Sigmoid colon (tissue), 7 donors: ENCODE results near the gene LDHA. TPM values are rescaled to one million over a fixed set of nuclear protein-coding genes. Genes with fewer than 3 reads are reported as not detected.

Source experiments
- DNase-seq: peaks from one replicate; pipeline ENCODE4 v3.0.0-alpha.2; 2019
- H3K27ac ChIP-seq, 4 donors: fragments of 200-600 bp; sonication (generic); one replicate each; pipeline ENCODE4 v1.5.1; 2016 to 2019; ENCODE audit warnings: mild to moderate bottlenecking in 1 of 4
- H3K27me3 ChIP-seq, 3 donors: fragments of 200-600 bp; sonication (generic); one replicate each; pipeline ENCODE4 v1.5.1; 2019; ENCODE audit warnings: mild to moderate bottlenecking in 1 of 3
- H3K36me3 ChIP-seq, 4 donors: fragments of 200-600 bp; sonication (generic); one replicate each; pipeline ENCODE4 v1.5.1; 2016 to 2019
- H3K4me1 ChIP-seq, 4 donors: fragments of 200-600 bp; sonication (generic); one replicate each; pipeline ENCODE4 v1.5.1; 2017 to 2019
- H3K4me3 ChIP-seq, 4 donors: fragments of 200-600 bp; sonication (generic); one replicate each; pipeline ENCODE4 v1.5.1; 2017 to 2019; ENCODE audit warnings: mild to moderate bottlenecking in 2 of 4, moderate library complexity in 1 of 4
- H3K9me3 ChIP-seq, 4 donors: fragments of 200-600 bp in 3 of 4; sonication (generic) in 3 of 4; one replicate each; pipeline versions ENCODE4 v1.5.1 to v1.6.1; 2013 to 2019
- CTCF ChIP-seq, 4 experiments: fragments of 450-650 bp in 3 of 4; fragments of 200-600 bp in 1 of 4; IDR thresholded peaks; one replicate each; pipeline ENCODE4 v1.5.1; 2016 to 2019; ENCODE audit warnings: antibody characterized with exemption in 4 of 4, mild to moderate bottlenecking in 3 of 4, moderate library complexity in 2 of 4
- EP300 ChIP-seq, 4 donors: sonication (generic); formaldehyde crosslinking; IDR thresholded peaks; one replicate each; pipeline ENCODE4 v1.6.1; 2017; ENCODE audit warnings: antibody characterized with exemption in 4 of 4
- POLR2A ChIP-seq, 2 donors: fragments of 450-650 bp; IDR thresholded peaks; one replicate each; pipeline ENCODE4 v1.6.1; 2016; ENCODE audit warnings: antibody characterized with exemption in 2 of 2, mild to moderate bottlenecking in 2 of 2, moderate library complexity in 2 of 2
- POLR2AphosphoS5 ChIP-seq, 4 donors: sonication (generic); formaldehyde crosslinking; IDR thresholded peaks; one replicate each; pipeline ENCODE4 v1.6.1; 2017; ENCODE audit warnings: antibody characterized with exemption in 4 of 4
- WGBS, 2 donors: extraction: QIAGEN DNeasy Blood & Tissue Kit; methylation state at CpG; one replicate each; pipeline ENCODE4 v1.1.7; 2013; 5-methylcytosine and 5-hydroxymethylcytosine counted together
- intact Hi-C: fragments of 100-400 bp; cut with DNase I; formaldehyde crosslinking; loops from one replicate; pipeline ENCODE4 v1.15.1; 2023
- polyA plus RNA-seq, 3 donors: library from polyadenylated mRNA; stranded (reverse); fragments of 200-250 nt; gene quantifications; one replicate each; pipeline ENCODE4 v1.2.3, GENCODE V29; 2013
- total RNA-seq, 4 donors: library from RNA; depleted of rRNA; stranded (reverse); fragments of >200 nt; gene quantifications; one replicate each; pipeline ENCODE4 v1.1.0, GENCODE V29; 2016
- donor health status: healthy with polysubstance abuse.
- donor health status: Bipolar disorder and iron deficiency.
- donor health status: healthy.

Gene LDHA
- total and polyA plus RNA-seq, 7 donors, result 326 to 668 (median 503) TPM

- no peaks in the 10 kb centered on the region for H3K27me3 ChIP-seq
- H3K4me1 ChIP-seq, result no peaks in the 10 kb centered on the region
- no peak overlapping the region for H3K27ac ChIP-seq
- WGBS, 2 donors, result 98 to 100% methylated on average over 1 of the region's 1 CpG
- no peaks in the 10 kb centered on the region for H3K9me3 ChIP-seq
- intact Hi-C loops, result no loop called here
- TF ChIP-seq POLR2AphosphoS5 (IDR thresholded peaks at IDR 0.05), result no peak
- TF ChIP-seq POLR2A (IDR thresholded peaks at IDR 0.05), result no peak
- TF ChIP-seq EP300 (IDR thresholded peaks at IDR 0.05), result no peak
- TF ChIP-seq CTCF (IDR thresholded peaks at IDR 0.05), result no peak
- no peak for DNase-seq
- H3K36me3 ChIP-seq, result no peaks in the 10 kb centered on the region
- H3K4me3 ChIP-seq, result no peak overlapping the region
These were observed 18.4 kb upstream of the LDHA start for GRCh38 chr11:18375941-18376340.

- intact Hi-C loops, result no loop called here
- no peak overlapping the region for H3K27ac ChIP-seq
- 81 to 96% methylated on average over 2 of the region's 2 CpGs for WGBS, 2 donors
These were observed 15.2 kb upstream of the LDHA start for GRCh38 chr11:18379201-18379600.

GRCh38 chr11:18383388-18384156 lies 10.8 kb upstream of the LDHA start:
- intact Hi-C loops, result loop anchor here (1.0 kb wide), 1 partner anchor 12 kb away; no protein-coding TSS in a partner anchor
- DNase-seq, result peak; percentile 93
- peaks cover 0 to 30% (median 29%) of the 10 kb centered on the region in 4 donors for H3K4me1 ChIP-seq
- H3K27me3 ChIP-seq, result no peaks in the 10 kb centered on the region
- WGBS, 2 donors, result 2 to 5% methylated on average over 9 of the region's 9 CpGs
- peak overlapping the region; percentile 87 to 98 (median 96) for H3K27ac ChIP-seq
- TF ChIP-seq CTCF (IDR thresholded peaks at IDR 0.05), result no peak
- peak; percentile 32 to 83 (median 62) for TF ChIP-seq POLR2AphosphoS5 (IDR thresholded peaks at IDR 0.05)
- TF ChIP-seq EP300 (IDR thresholded peaks at IDR 0.05), result peak in 1 of 4 donors; percentile 19
- no peak for TF ChIP-seq POLR2A (IDR thresholded peaks at IDR 0.05)
- no peaks in the 10 kb centered on the region for H3K36me3 ChIP-seq
- peak overlapping the region in 1 of 4 donors; percentile 1 for H3K4me3 ChIP-seq
- H3K9me3 ChIP-seq, result no peaks in the 10 kb centered on the region

More at GRCh38 chr11:18379201-18379600, 15.2 kb upstream of the LDHA start:
- Histone ChIP-seq H3K4me3 (no peak overlapping the region), H3K9me3 (no peaks in the 10 kb centered on the region), H3K27me3 (no peaks in the 10 kb centered on the region), H3K36me3 (no peaks in the 10 kb centered on the region), H3K4me1 (peaks cover 0 to 18% (median 17%) of the 10 kb centered on the region in 4 donors)
- TF ChIP-seq CTCF (IDR thresholded peaks at IDR 0.05), result no peak
- TF ChIP-seq POLR2AphosphoS5 (IDR thresholded peaks at IDR 0.05), result no peak
- no peak for TF ChIP-seq EP300 (IDR thresholded peaks at IDR 0.05)
- TF ChIP-seq POLR2A (IDR thresholded peaks at IDR 0.05), result no peak
- no peak for DNase-seq

GRCh38 chr11:18384157-18384641 lies 10.2 kb upstream of the LDHA start:
- peak overlapping the region in 1 of 4 donors; percentile 1 for H3K4me3 ChIP-seq
- TF ChIP-seq CTCF (IDR thresholded peaks at IDR 0.05) (no peak), POLR2AphosphoS5 (IDR thresholded peaks at IDR 0.05) (peak in 3 of 4 donors; percentile 12 to 65 (median 37))
- 1 to 25% methylated on average over 3 of the region's 3 CpGs for WGBS, 2 donors
- H3K27me3 ChIP-seq, result no peaks in the 10 kb centered on the region
- peak; percentile 90 for DNase-seq
- peaks cover 0 to 30% (median 29%) of the 10 kb centered on the region in 4 donors for H3K4me1 ChIP-seq
- intact Hi-C loops, result loop anchor here (1.0 kb wide), 1 partner anchor 11 kb away; no protein-coding TSS in a partner anchor
- no peaks in the 10 kb centered on the region for H3K36me3 ChIP-seq
- H3K9me3 ChIP-seq, result no peaks in the 10 kb centered on the region
- H3K27ac ChIP-seq, result peak overlapping the region; percentile 87 to 98 (median 96)
